Measurements from ENCODE around the gene RYR3. TPM values are rescaled to one million over a fixed set of nuclear protein-coding genes. Genes with fewer than 3 reads are reported as not detected.

RYR3 gene
- total RNA-seq, 4 donors from 2014 or later: 1.5 to 7.3 (median 1.9) TPM

DNA sequence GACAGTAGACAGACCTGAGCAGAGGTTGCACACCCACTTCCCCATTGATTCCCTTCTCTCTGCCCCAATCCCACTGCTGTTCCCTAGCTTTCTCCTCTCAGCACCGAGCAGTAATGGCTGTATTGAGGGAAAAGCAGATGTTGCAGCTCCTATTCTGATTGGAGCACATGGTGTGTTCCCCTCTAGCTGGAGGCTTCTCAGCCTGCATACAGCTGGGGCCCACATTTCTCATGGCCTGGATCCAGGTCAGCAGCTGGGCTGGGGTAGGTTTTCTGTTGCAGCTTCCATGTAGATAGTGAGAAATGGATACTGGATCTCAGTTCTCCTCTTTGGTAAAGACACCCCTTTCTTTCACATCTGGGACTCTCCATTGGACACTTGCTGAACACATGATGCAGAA lies 50.1 kb downstream of the RYR3 start:
- TF ChIP-seq, protein P1, sequence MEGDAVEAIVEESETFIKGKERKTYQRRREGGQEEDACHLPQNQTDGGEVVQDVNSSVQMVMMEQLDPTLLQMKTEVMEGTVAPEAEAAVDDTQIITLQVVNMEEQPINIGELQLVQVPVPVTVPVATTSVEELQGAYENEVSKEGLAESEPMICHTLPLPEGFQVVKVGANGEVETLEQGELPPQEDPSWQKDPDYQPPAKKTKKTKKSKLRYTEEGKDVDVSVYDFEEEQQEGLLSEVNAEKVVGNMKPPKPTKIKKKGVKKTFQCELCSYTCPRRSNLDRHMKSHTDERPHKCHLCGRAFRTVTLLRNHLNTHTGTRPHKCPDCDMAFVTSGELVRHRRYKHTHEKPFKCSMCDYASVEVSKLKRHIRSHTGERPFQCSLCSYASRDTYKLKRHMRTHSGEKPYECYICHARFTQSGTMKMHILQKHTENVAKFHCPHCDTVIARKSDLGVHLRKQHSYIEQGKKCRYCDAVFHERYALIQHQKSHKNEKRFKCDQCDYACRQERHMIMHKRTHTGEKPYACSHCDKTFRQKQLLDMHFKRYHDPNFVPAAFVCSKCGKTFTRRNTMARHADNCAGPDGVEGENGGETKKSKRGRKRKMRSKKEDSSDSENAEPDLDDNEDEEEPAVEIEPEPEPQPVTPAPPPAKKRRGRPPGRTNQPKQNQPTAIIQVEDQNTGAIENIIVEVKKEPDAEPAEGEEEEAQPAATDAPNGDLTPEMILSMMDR (IDR thresholded peaks at IDR 0.05; ENCODE audit: low read depth): no peak

- TF ChIP-seq, protein P1 (IDR thresholded peaks at IDR 0.05; ENCODE audit: low read depth): no peak
Observed at GRCh38 chr15:33369941-33370622, 59.3 kb downstream of the RYR3 start.

- TF ChIP-seq, protein P1 (IDR thresholded peaks at IDR 0.05; ENCODE audit: low read depth): no peak
Observed at GRCh38 chr15:33370623-33371020, 59.9 kb downstream of the RYR3 start.

- TF ChIP-seq, protein P1 (IDR thresholded peaks at IDR 0.05; ENCODE audit: low read depth): no peak
Observed at GRCh38 chr15:33371159-33371558, 60.4 kb downstream of the RYR3 start.

- TF ChIP-seq, protein P1 (IDR thresholded peaks at IDR 0.05; ENCODE audit: low read depth): no peak
Observed at GRCh38 chr15:33374226-33374914, 63.6 kb downstream of the RYR3 start.

DNA sequence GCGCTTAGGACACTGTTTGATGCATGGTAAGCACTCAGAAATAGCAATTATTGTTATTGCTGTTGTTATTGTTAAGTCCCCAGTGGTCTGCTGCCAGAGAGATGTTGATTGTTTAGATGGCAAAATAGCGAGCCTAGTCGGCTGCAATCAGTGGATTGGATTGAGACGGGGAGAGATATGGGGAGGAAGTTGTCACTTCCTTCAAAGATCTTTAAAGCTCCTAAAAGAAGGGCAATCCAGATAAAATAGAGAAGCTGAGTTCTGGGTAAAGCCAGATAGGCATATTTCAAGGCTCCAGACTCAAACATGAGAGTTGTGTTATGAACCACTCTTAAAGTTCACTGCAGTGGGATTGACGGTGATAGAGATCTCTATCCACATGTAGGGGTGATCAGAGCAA lies 64.5 kb downstream of the RYR3 start:
- TF ChIP-seq, protein P1 (IDR thresholded peaks at IDR 0.05; ENCODE audit: low read depth): no peak

- TF ChIP-seq, protein P1 (IDR thresholded peaks at IDR 0.05; ENCODE audit: low read depth): no peak
Observed at GRCh38 chr15:33377204-33377603, 66.4 kb downstream of the RYR3 start.
